BE2C (cell line): ENCODE results near the gene CRX.

Experiments
- DNase-seq: peaks from one replicate; pipeline ENCODE4 v3.0.0-alpha.2; 2020
- H3K27me3 ChIP-seq: fragments of 250-450 bp; sonication (Bioruptor Pico); 2 replicates; pipeline ENCODE4 v1.5.1; 2020; ENCODE audit warnings: mild to moderate bottlenecking
- H3K36me3 ChIP-seq: fragments of 250-450 bp; sonication (Bioruptor Pico); 2 replicates; pipeline ENCODE4 v1.5.1; 2020; ENCODE audit warnings: mild to moderate bottlenecking
- H3K4me1 ChIP-seq: fragments of 250-450 bp; sonication (Bioruptor Pico); 2 replicates; pipeline ENCODE4 v1.5.1; 2020
- H3K4me3 ChIP-seq: 2 replicates; pipeline ENCODE4 v1.5.1; 2011; ENCODE audit warnings: low read depth, low read length
- H3K9me3 ChIP-seq: fragments of 250-450 bp; sonication (Bioruptor Pico); 2 replicates; pipeline ENCODE4 v1.5.1; 2020
- CTCF ChIP-seq: IDR thresholded peaks from 2 replicates; pipeline ENCODE4 v1.5.1; 2012; ENCODE audit warnings: mild to moderate bottlenecking, low read depth, low read length

The CRX gene

GRCh38 chr19:47881757-47882156 is 60.0 kb downstream of the CRX start:
- TF ChIP-seq CTCF, result no peak

GRCh38 chr19:47882890-47883289 is 61.2 kb downstream of the CRX start:
- DNase-seq, result no peak
- H3K27me3 ChIP-seq, result peaks cover 4% of the 10 kb centered on the region; the same call in 1 of the 2 replicates
- H3K36me3 ChIP-seq, result no peaks in the 10 kb centered on the region
- no peak overlapping the region for H3K4me3 ChIP-seq
- no peaks in the 10 kb centered on the region for H3K4me1 ChIP-seq
- H3K9me3 ChIP-seq, result no peaks in the 10 kb centered on the region
- TF ChIP-seq CTCF, result no peak

More at GRCh38 chr19:47881757-47882156, 60.0 kb downstream of the CRX start:
- DNase-seq, result no peak
- Histone ChIP-seq H3K4me3 (no peak overlapping the region), H3K4me1 (no peaks in the 10 kb centered on the region), H3K27me3 (peaks cover 4% of the 10 kb centered on the region; the same call in 1 of the 2 replicates), H3K9me3 (no peaks in the 10 kb centered on the region), H3K36me3 (no peaks in the 10 kb centered on the region)

- Histone ChIP-seq H3K27me3 (peaks cover 4% of the 10 kb centered on the region; the same call in 1 of the 2 replicates), H3K36me3 (no peaks in the 10 kb centered on the region), H3K4me3 (no peak overlapping the region), H3K4me1 (no peaks in the 10 kb centered on the region), H3K9me3 (no peaks in the 10 kb centered on the region)
- DNase-seq, result no peak
- TF ChIP-seq CTCF, result no peak
Observed at GRCh38 chr19:47885067-47885463, 63.3 kb downstream of the CRX start.

DNA sequence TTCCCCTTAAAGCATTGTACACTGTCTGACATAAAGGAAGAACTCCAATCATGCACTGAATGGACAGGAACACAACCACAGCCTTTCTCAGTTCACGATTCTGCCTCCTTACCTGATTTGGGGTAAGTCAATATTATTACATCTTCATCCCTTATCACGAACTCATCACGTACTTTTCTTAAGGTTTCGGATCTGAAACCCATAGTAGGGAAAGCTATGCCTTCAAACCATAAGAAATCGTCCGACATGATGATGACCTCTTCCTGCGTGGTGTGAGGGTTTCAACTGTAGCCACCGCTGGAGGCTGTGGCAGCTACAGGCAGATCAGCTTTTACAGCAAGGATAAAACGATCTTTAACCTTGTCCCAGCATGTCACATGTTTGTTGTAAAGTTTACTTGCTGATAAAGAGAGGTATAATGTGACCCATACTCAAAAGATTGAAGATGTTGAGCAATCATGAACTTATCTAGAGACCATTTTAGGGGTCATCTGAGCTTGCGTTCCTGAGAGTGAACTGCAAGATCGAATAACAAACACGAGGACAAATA is 64.3 kb downstream of the CRX start, which contains the start of gene SULT2A1:
TSS of gene SULT2A1 (minus strand) at position 306 of the 550 bp plus-strand sequence. CDS start at position 248, 58 bp downstream.
- Histone ChIP-seq H3K9me3 (no peaks in the 10 kb centered on the region), H3K4me1 (no peaks in the 10 kb centered on the region; the same call in 1 of the 2 replicates), H3K27me3 (peaks cover 4% of the 10 kb centered on the region; the same call in 1 of the 2 replicates), H3K36me3 (no peaks in the 10 kb centered on the region), H3K4me3 (no peak within 1 kb of the TSS)
- DNase-seq, result no peak
- no peak for TF ChIP-seq CTCF

GRCh38 chr19:47890865-47891621 is 69.3 kb downstream of the CRX start:
- H3K27me3 ChIP-seq, result peaks cover 2% of the 10 kb centered on the region; the same call in 1 of the 2 replicates

More at GRCh38 chr19:47890865-47891621, 69.3 kb downstream of the CRX start:
- TF ChIP-seq CTCF, result no peak
- no peak overlapping the region for H3K4me3 ChIP-seq
- no peaks in the 10 kb centered on the region for H3K9me3 ChIP-seq
- H3K36me3 ChIP-seq, result no peaks in the 10 kb centered on the region
- H3K4me1 ChIP-seq, result peaks cover 4% of the 10 kb centered on the region
- DNase-seq, result no peak
